Nephron (organoid): ENCODE results near the gene CERS4.
"Not testable (repeated sequence)": the region's sequence is repeated elsewhere in the genome, so short reads cannot be mapped to it uniquely, and the experiment has no call there.

Source experiments
- H3K27ac Mint-ChIP-seq, 3 experiments: 2 replicates each; pipeline ENCODE4 v1.8.0; 2020; ENCODE audit warnings: mixed read lengths in 3 of 3, mild to moderate bottlenecking in 2 of 3, moderate library complexity in 1 of 3
- H3K27me3 Mint-ChIP-seq: 2 replicates; pipeline ENCODE4 v1.8.0; 2021; ENCODE audit warnings: low read depth, mild to moderate bottlenecking, moderate library complexity, mixed read lengths
- H3K36me3 Mint-ChIP-seq: 2 replicates; pipeline ENCODE4 v1.8.0; 2020; ENCODE audit warnings: low read depth, mixed read lengths
- H3K4me1 Mint-ChIP-seq: 2 replicates; pipeline ENCODE4 v1.8.0; 2020; ENCODE audit warnings: mixed read lengths
- H3K4me3 Mint-ChIP-seq, 3 experiments: 2 replicates each; pipeline ENCODE4 v1.8.0; 2020; ENCODE audit warnings: mild to moderate bottlenecking in 3 of 3, mixed read lengths in 3 of 3, moderate library complexity in 2 of 3
- H3K9me3 Mint-ChIP-seq: 2 replicates; pipeline ENCODE4 v1.8.0; 2020; ENCODE audit warnings: mixed read lengths
- TF ChIP-seq, protein P1 (sequence below), 3 experiments: fragments of 200-600 bp; sonication (generic); IDR thresholded peaks; one replicate each; pipeline ENCODE4 v1.5.0; 2021; ENCODE audit warnings: antibody characterized with exemption in 3 of 3; ENCODE audit not compliant: unreplicated experiment in 3 of 3

The CERS4 gene

GRCh38 chr19:8261347-8261746 is 52.2 kb downstream of the CERS4 start:
- no peak overlapping the region for H3K27ac Mint-ChIP-seq
- TF ChIP-seq, protein P1, sequence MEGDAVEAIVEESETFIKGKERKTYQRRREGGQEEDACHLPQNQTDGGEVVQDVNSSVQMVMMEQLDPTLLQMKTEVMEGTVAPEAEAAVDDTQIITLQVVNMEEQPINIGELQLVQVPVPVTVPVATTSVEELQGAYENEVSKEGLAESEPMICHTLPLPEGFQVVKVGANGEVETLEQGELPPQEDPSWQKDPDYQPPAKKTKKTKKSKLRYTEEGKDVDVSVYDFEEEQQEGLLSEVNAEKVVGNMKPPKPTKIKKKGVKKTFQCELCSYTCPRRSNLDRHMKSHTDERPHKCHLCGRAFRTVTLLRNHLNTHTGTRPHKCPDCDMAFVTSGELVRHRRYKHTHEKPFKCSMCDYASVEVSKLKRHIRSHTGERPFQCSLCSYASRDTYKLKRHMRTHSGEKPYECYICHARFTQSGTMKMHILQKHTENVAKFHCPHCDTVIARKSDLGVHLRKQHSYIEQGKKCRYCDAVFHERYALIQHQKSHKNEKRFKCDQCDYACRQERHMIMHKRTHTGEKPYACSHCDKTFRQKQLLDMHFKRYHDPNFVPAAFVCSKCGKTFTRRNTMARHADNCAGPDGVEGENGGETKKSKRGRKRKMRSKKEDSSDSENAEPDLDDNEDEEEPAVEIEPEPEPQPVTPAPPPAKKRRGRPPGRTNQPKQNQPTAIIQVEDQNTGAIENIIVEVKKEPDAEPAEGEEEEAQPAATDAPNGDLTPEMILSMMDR (IDR thresholded peaks at IDR 0.05; ENCODE audit: unreplicated experiment in 3 of 3) = no peak
- H3K4me1 Mint-ChIP-seq = peaks cover 4% of the 10 kb centered on the region
- no peaks in the 10 kb centered on the region for H3K27me3 Mint-ChIP-seq
- no peak overlapping the region for H3K4me3 Mint-ChIP-seq
- H3K36me3 Mint-ChIP-seq = peaks cover 29% of the 10 kb centered on the region
- H3K9me3 Mint-ChIP-seq = no peaks in the 10 kb centered on the region

DNA sequence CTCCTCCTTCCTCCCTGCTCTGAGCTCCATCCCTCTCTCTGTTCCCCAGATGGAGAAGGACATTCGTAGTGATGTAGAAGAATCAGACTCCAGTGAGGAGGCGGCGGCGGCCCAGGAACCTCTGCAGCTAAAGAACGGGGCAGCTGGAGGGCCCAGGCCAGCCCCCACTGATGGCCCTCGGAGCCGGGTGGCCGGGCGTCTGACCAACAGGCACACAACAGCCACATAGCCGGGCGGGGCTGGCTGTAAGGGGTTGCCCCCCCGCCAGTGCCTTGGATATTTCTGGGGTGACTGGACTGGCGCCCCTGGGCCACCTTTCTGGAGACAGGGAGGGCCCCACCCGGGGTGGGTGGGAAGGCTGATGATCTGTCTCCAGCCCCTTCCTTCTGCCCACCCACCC is 52.7 kb downstream of the CERS4 start:
- H3K27me3 Mint-ChIP-seq = no peaks in the 10 kb centered on the region
- no peak overlapping the region for H3K4me3 Mint-ChIP-seq
- no peaks in the 10 kb centered on the region for H3K9me3 Mint-ChIP-seq
- H3K4me1 Mint-ChIP-seq = peaks cover 4% of the 10 kb centered on the region
- no peak overlapping the region for H3K27ac Mint-ChIP-seq
- TF ChIP-seq, protein P1 (IDR thresholded peaks at IDR 0.05; ENCODE audit: unreplicated experiment in 3 of 3) = no peak
- H3K36me3 Mint-ChIP-seq = peaks cover 28% of the 10 kb centered on the region

DNA sequence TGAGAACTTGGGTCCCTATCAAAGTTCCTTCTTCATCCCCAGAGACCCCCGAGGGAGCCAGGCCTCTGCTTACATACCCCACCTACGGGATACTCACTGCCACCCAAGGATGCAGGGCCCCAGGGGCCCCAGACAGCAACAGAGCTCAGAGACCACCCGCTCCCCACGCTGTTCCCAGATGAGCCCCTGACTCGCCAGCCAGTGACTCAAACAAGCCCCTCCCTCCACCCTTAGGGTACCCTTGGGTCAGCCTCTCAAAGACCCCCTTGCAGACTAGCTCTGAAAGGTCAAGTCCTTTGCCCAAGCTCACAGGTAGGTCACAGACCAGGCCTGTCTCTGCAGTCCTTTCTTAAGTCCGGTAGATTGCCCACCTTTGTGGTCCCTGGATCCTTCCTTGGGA is 53.3 kb downstream of the CERS4 start:
- Mint-ChIP-seq H3K9me3 (no peaks in the 10 kb centered on the region), H3K4me1 (peaks cover 4% of the 10 kb centered on the region), H3K27me3 (no peaks in the 10 kb centered on the region), H3K36me3 (peaks cover 23% of the 10 kb centered on the region), H3K4me3 (no peak overlapping the region), H3K27ac (no peak overlapping the region)
- TF ChIP-seq, protein P1 (IDR thresholded peaks at IDR 0.05; ENCODE audit: unreplicated experiment in 3 of 3) = no peak

GRCh38 chr19:8264248-8264647 is 55.1 kb downstream of the CERS4 start:
- not testable (repeated sequence) for H3K4me3 Mint-ChIP-seq, H3K27ac Mint-ChIP-seq, H3K27me3 Mint-ChIP-seq, H3K9me3 Mint-ChIP-seq, H3K4me1 Mint-ChIP-seq
- peaks cover 11% of the 10 kb centered on the region for H3K36me3 Mint-ChIP-seq

DNA sequence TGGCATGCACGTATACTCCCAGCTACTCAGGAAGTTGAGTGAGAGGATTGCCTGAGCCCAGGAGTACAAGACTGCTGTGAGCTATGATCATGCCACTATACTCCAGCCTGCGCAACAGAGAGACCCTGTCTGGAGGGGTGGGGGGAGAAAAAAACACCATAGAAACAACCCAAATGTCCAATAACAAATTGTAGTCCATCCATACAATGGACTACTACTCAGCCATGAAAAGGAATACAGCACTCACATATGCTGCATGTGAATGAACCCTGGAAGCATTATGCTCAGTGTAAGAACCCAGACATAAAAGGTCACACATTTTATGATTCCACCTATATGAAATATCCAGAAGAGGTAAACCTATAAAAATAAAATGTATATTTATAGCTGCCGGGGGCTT is 56.7 kb downstream of the CERS4 start:
- peaks cover 7% of the 10 kb centered on the region for H3K4me1 Mint-ChIP-seq
- no peaks in the 10 kb centered on the region for H3K9me3 Mint-ChIP-seq
- H3K36me3 Mint-ChIP-seq = peaks cover 8% of the 10 kb centered on the region
- peaks cover 10% of the 10 kb centered on the region for H3K27me3 Mint-ChIP-seq
- no peak overlapping the region for H3K4me3 Mint-ChIP-seq
- H3K27ac Mint-ChIP-seq = no peak overlapping the region
- TF ChIP-seq, protein P1 (IDR thresholded peaks at IDR 0.05; ENCODE audit: unreplicated experiment in 3 of 3) = no peak

DNA sequence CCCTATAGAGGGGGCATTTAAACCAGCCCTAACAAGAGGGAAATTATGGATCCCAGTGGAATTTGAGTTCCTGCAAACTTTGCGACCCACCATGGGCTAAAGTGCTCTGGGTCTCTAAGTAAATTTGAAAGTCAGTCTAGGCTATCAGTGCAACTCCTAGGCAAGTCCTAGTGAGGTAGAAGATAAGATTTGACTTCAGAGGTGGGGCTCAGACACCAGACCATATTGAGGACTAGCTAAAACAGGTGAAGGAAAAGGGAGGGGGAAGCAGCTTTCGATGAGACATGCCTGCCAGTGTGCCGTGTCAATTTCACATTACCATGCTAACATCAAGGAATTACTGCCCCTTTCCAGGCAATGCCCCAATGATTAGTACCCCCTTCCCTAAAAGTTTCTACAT is 60.6 kb downstream of the CERS4 start:
- peak overlapping the region; percentile 55 to 69 (median 59) for H3K4me3 Mint-ChIP-seq

GRCh38 chr19:8276508-8276907 is 67.3 kb downstream of the CERS4 start:
- not testable (repeated sequence) for H3K9me3 Mint-ChIP-seq, H3K4me3 Mint-ChIP-seq, H3K27me3 Mint-ChIP-seq, H3K36me3 Mint-ChIP-seq, H3K4me1 Mint-ChIP-seq, H3K27ac Mint-ChIP-seq

More for the DNA sequence above, 60.6 kb downstream of the CERS4 start:
- Mint-ChIP-seq H3K27ac (peak overlapping the region in 1 of 3 experiments; percentile 14), H3K36me3 (no peaks in the 10 kb centered on the region), H3K9me3 (no peaks in the 10 kb centered on the region), H3K4me1 (peaks cover 7% of the 10 kb centered on the region), H3K27me3 (peaks cover 10% of the 10 kb centered on the region)
- TF ChIP-seq, protein P1 (IDR thresholded peaks at IDR 0.05; ENCODE audit: unreplicated experiment in 3 of 3) = no peak

- H3K36me3 Mint-ChIP-seq, H3K4me3 Mint-ChIP-seq, H3K9me3 Mint-ChIP-seq, H3K4me1 Mint-ChIP-seq, H3K27me3 Mint-ChIP-seq, H3K27ac Mint-ChIP-seq: not testable (repeated sequence)
Measured at GRCh38 chr19:8291337-8291736, 82.2 kb downstream of the CERS4 start.
